ENCODE measurements around the gene C20orf144. TPM values are rescaled to one million over a fixed set of nuclear protein-coding genes. Genes with fewer than 3 reads are reported as not detected.

C20orf144 gene
- total and polyA plus RNA-seq, 9 of the 15 experiments (the other 6 are each of a cell fraction or from before 2014, with no cell fraction given), result 0.04 to 0.23 (median 0.11) TPM; not detected in 2

GRCh38 chr20:33681728-33682353 lies 19.7 kb downstream of the C20orf144 start:
- in situ Hi-C loops (cut with MboI) (no loop called here), intact Hi-C loops (cut with micrococcal nuclease) (no loop called here)
- FAIRE-seq (no peak), DNase-seq (ENCODE audit: extremely low read depth in 1 of 4, low spot score in 3 of 4) (peak in 1 of 4 experiments; percentile 5), ATAC-seq (no peak)
- H3K4me1 ChIP-seq (replicated peaks in 1 of 2; ENCODE audit: control insufficient read depth in 2 of 2, insufficient read depth in 2 of 2, low read length in 2 of 2), result peaks cover 12 to 45% of the 10 kb centered on the region in 2 experiments
- H3K9me1 ChIP-seq (ENCODE audit: control insufficient read depth, insufficient read depth, low read length), result no peaks in the 10 kb centered on the region
- peaks cover 47% of the 10 kb centered on the region; the same call in 2 of the 3 replicates for H3K36me3 ChIP-seq (ENCODE audit: control insufficient read depth, insufficient read depth, low read length)
- TF ChIP-seq FOXM1 (IDR thresholded peaks at IDR 0.05; ENCODE audit: low read depth) (no peak), FOXM1 (CRISPR knock-in tag; IDR thresholded peaks at IDR 0.05; ENCODE audit: low read depth) (no peak), POU5F1 (IDR thresholded peaks at IDR 0.05; ENCODE audit: borderline replicate concordance, low read depth, low read length, partially characterized antibody) (no peak)
- TF ChIP-seq, protein P1, sequence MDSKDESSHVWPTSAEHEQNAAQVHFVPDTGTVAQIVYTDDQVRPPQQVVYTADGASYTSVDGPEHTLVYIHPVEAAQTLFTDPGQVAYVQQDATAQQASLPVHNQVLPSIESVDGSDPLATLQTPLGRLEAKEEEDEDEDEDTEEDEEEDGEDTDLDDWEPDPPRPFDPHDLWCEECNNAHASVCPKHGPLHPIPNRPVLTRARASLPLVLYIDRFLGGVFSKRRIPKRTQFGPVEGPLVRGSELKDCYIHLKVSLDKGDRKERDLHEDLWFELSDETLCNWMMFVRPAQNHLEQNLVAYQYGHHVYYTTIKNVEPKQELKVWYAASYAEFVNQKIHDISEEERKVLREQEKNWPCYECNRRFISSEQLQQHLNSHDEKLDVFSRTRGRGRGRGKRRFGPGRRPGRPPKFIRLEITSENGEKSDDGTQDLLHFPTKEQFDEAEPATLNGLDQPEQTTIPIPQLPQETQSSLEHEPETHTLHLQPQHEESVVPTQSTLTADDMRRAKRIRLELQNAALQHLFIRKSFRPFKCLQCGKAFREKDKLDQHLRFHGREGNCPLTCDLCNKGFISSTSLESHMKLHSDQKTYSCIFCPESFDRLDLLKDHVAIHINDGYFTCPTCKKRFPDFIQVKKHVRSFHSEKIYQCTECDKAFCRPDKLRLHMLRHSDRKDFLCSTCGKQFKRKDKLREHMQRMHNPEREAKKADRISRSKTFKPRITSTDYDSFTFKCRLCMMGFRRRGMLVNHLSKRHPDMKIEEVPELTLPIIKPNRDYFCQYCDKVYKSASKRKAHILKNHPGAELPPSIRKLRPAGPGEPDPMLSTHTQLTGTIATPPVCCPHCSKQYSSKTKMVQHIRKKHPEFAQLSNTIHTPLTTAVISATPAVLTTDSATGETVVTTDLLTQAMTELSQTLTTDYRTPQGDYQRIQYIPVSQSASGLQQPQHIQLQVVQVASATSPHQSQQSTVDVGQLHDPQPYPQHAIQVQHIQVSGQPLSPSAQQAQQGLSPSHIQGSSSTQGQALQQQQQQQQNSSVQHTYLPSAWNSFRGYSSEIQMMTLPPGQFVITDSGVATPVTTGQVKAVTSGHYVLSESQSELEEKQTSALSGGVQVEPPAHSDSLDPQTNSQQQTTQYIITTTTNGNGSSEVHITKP (IDR thresholded peaks at IDR 0.05; ENCODE audit: partially characterized antibody), result peak; percentile 94
- peaks cover 35% of the 10 kb centered on the region for H3K79me2 ChIP-seq (ENCODE audit: control insufficient read depth, insufficient read depth, low read length)
- ChIA-PET CTCF (ENCODE audit: low intra/inter-chr PET ratio) (no interaction called here), POLR2A (interaction anchor here (0.6 to 2.2 kb wide), 6 partner anchors 9 to 1032 kb away, joined by 3 to 11 read pairs (median 6); partner anchors contain the start of genes ACTL10 and ZNF341)
- H3K4me2 ChIP-seq (ENCODE audit: insufficient read depth, low read length), result no peak overlapping the region
- peak overlapping the region in 1 of 2 experiments; percentile 80; a peak in 2 of 4 replicates for H3K9ac ChIP-seq (ENCODE audit: insufficient read depth in 1 of 2, low read depth in 2 of 2, low read length in 2 of 2)
- no TSS peak for BruUV-seq (replicated peaks)
- H3K27me3 ChIP-seq (ENCODE audit: control insufficient read depth in 2 of 2, insufficient read depth in 2 of 2, low read length in 2 of 2), result no peaks in the 10 kb centered on the region
- H3K4me3 ChIP-seq, result no peak overlapping the region
- H3K9me3 ChIP-seq (replicated peaks; ENCODE audit: control insufficient read depth, insufficient read depth, low read depth, low read length), result no peaks in the 10 kb centered on the region
- WGBS (ENCODE audit: insufficient coverage, low coverage, missing lambda C conversion rate), result 53% methylated on average over 9 of the region's 9 CpGs
- no peak overlapping the region for H2AFZ ChIP-seq (ENCODE audit: low read depth, low read length)
- H3K27ac ChIP-seq (ENCODE audit: extremely low read depth, low read depth, low read length), result no peak overlapping the region
- H4K20me1 ChIP-seq (replicated peaks; ENCODE audit: control insufficient read depth, insufficient read depth, low read length), result peaks cover 28% of the 10 kb centered on the region; the same call in 1 of the 2 replicates

Measured in K562 (cell line).